Osteocyte (in vitro differentiated cells): ENCODE results near the gene IFITM2. TPM values are rescaled to one million over a fixed set of nuclear protein-coding genes. Genes with fewer than 3 reads are reported as not detected.

Experiments
- DNase-seq: peaks from one replicate; pipeline ENCODE4 v3.0.0; 2021; ENCODE audit warnings: mixed read lengths; ENCODE audit not compliant: unreplicated experiment; ENCODE audit errors: extremely low spot score
- H3K27ac Mint-ChIP-seq: one replicate; pipeline ENCODE4 v1.8.0; 2021; ENCODE audit warnings: mild to moderate bottlenecking, mixed read lengths; ENCODE audit not compliant: unreplicated experiment
- H3K27me3 Mint-ChIP-seq: one replicate; pipeline ENCODE4 v1.8.0; 2021; ENCODE audit warnings: mixed read lengths; ENCODE audit not compliant: unreplicated experiment
- H3K36me3 Mint-ChIP-seq: one replicate; pipeline ENCODE4 v1.8.0; 2021; ENCODE audit warnings: mixed read lengths; ENCODE audit not compliant: unreplicated experiment
- H3K4me1 Mint-ChIP-seq: one replicate; pipeline ENCODE4 v1.8.0; 2021; ENCODE audit warnings: mixed read lengths; ENCODE audit not compliant: unreplicated experiment
- H3K4me3 Mint-ChIP-seq: one replicate; pipeline ENCODE4 v1.8.0; 2021; ENCODE audit warnings: mild to moderate bottlenecking, moderate library complexity, mixed read lengths; ENCODE audit not compliant: unreplicated experiment
- H3K9me3 Mint-ChIP-seq: one replicate; pipeline ENCODE4 v1.8.0; 2021; ENCODE audit warnings: mixed read lengths; ENCODE audit not compliant: unreplicated experiment
- CTCF ChIP-seq: fragments of 200-600 bp; sonication (generic); IDR thresholded peaks from 2 replicates; pipeline ENCODE4 v1.5.0; 2021; ENCODE audit warnings: antibody characterized with exemption, mild to moderate bottlenecking, moderate library complexity
- total RNA-seq: library from RNA; stranded (reverse); gene quantifications from 2 replicates; pipeline ENCODE4 v1.2.1, GENCODE V29; 2021

Gene IFITM2
- total RNA-seq, 1 donor from 2014 or later: 698 TPM

GRCh38 chr11:293852-294661 is 13.6 kb upstream of the IFITM2 start:
- no peaks in the 10 kb centered on the region for H3K9me3 Mint-ChIP-seq
- H3K4me3 Mint-ChIP-seq: no peak overlapping the region
- DNase-seq: no peak
- TF ChIP-seq CTCF: no peak
- no peaks in the 10 kb centered on the region for H3K27me3 Mint-ChIP-seq
- H3K36me3 Mint-ChIP-seq: peaks cover 1% of the 10 kb centered on the region
- H3K27ac Mint-ChIP-seq: no peak overlapping the region
- H3K4me1 Mint-ChIP-seq: peaks cover 15% of the 10 kb centered on the region

GRCh38 chr11:294780-295179 is 12.8 kb upstream of the IFITM2 start:
- no peaks in the 10 kb centered on the region for H3K27me3 Mint-ChIP-seq
- peaks cover 14% of the 10 kb centered on the region for H3K4me1 Mint-ChIP-seq
- no peak for TF ChIP-seq CTCF
- no peak overlapping the region for H3K4me3 Mint-ChIP-seq
- H3K27ac Mint-ChIP-seq: no peak overlapping the region
- H3K36me3 Mint-ChIP-seq: peaks cover 1% of the 10 kb centered on the region
- DNase-seq: no peak
- H3K9me3 Mint-ChIP-seq: no peaks in the 10 kb centered on the region

- Mint-ChIP-seq H3K27me3 (no peaks in the 10 kb centered on the region), H3K36me3 (peaks cover 1% of the 10 kb centered on the region), H3K4me1 (peaks cover 12% of the 10 kb centered on the region), H3K9me3 (no peaks in the 10 kb centered on the region), H3K4me3 (no peak overlapping the region), H3K27ac (no peak overlapping the region)
- TF ChIP-seq CTCF: no peak
- DNase-seq: no peak
Measured at GRCh38 chr11:295351-296170, 12.1 kb upstream of the IFITM2 start.

GRCh38 chr11:296171-297050 is 11.2 kb upstream of the IFITM2 start:
- Mint-ChIP-seq H3K4me1 (peaks cover 8% of the 10 kb centered on the region), H3K9me3 (no peaks in the 10 kb centered on the region)

More at GRCh38 chr11:296171-297050, 11.2 kb upstream of the IFITM2 start:
- no peak for TF ChIP-seq CTCF
- no peak overlapping the region for H3K4me3 Mint-ChIP-seq
- H3K36me3 Mint-ChIP-seq: peaks cover 1% of the 10 kb centered on the region
- H3K27ac Mint-ChIP-seq: no peak overlapping the region
- no peaks in the 10 kb centered on the region for H3K27me3 Mint-ChIP-seq
- no peak for DNase-seq
